B cell (primary cell): ENCODE results near the gene CABLES2. TPM values are rescaled to one million over a fixed set of nuclear protein-coding genes. Genes with fewer than 3 reads are reported as not detected.

Experiments
- ATAC-seq: fragments of 200-7000 bp; cut with Tn5 transposase; one replicate; pipeline ENCODE4 v1.10.0; 2021; ENCODE audit warnings: low read depth, mild to moderate bottlenecking, moderate number of reproducible peaks, moderate library complexity
- CTCF ChIA-PET: fragments of 350-600 bp; sonication (Branson Sonifier 250); formaldehyde crosslinking; loops from one replicate; lab custom pipeline; 2021; ENCODE audit warnings: antibody characterized with exemption, inconsistent platforms; lab: Charles Lee
- POLR2A ChIA-PET: fragments of 350-600 bp; sonication (Branson Sonifier 250); formaldehyde crosslinking; loops from one replicate; lab custom pipeline; 2021; ENCODE audit warnings: antibody characterized with exemption; lab: Charles Lee
- DNase-seq: peaks from one replicate; pipeline ENCODE4 v3.0.0; 2013
- H2AFZ ChIP-seq: 2 replicates; pipeline ENCODE4 v1.6.1; 2012; ENCODE audit warnings: mild to moderate bottlenecking, low read depth, low read length; ENCODE audit not compliant: insufficient read depth, poor library complexity, severe bottlenecking
- H3K27ac ChIP-seq, 2 donors: 1 replicate in 1 of 2; 2 replicates in 1 of 2; pipeline ENCODE4 v1.5.1; 2012 to 2013; ENCODE audit warnings: low read length in 2 of 2, mild to moderate bottlenecking in 2 of 2, moderate library complexity in 1 of 2
- H3K27me3 ChIP-seq, 4 experiments: fragments of 200-600 bp in 1 of 4; sonication (generic) in 1 of 4; replicated peaks in 1 of 4; 1 replicate in 2 of 4; 2 replicates in 2 of 4; pipeline versions ENCODE4 v1.6.1 to v1.7.0; 2013 to 2016; ENCODE audit warnings: low read length in 3 of 4, mild to moderate bottlenecking in 2 of 4, mixed read lengths in 1 of 4, moderate library complexity in 1 of 4; ENCODE audit not compliant: insufficient read depth in 4 of 4, control insufficient read depth in 3 of 4; ENCODE audit errors: control extremely low read depth in 1 of 4
- H3K36me3 ChIP-seq, 2 experiments: replicated peaks in 1 of 2; 1 replicate in 1 of 2; 2 replicates in 1 of 2; pipeline versions ENCODE4 v1.6.1 to v1.7.1; 2013; ENCODE audit warnings: low read length in 1 of 2; ENCODE audit not compliant: insufficient read depth in 2 of 2, control insufficient read depth in 1 of 2; ENCODE audit errors: control extremely low read depth in 1 of 2, extremely low read depth in 1 of 2
- H3K4me1 ChIP-seq, 2 donors: fragments of 200-600 bp in 1 of 2; sonication (generic) in 1 of 2; 1 replicate in 1 of 2; 2 replicates in 1 of 2; pipeline versions ENCODE4 v1.5.1 to v1.6.1; 2013 to 2017; ENCODE audit warnings: low read length in 2 of 2; ENCODE audit not compliant: control insufficient read depth in 2 of 2, insufficient read depth in 2 of 2
- H3K4me2 ChIP-seq: replicated peaks from 2 replicates; pipeline ENCODE3; 2012; ENCODE audit warnings: mild to moderate bottlenecking, low read depth, low read length; ENCODE audit not compliant: poor library complexity, severe bottlenecking
- H3K4me3 ChIP-seq, 5 experiments: fragments of 200-600 bp in 1 of 5; sonication (generic) in 1 of 5; 1 replicate in 3 of 5; 2 replicates in 2 of 5; pipeline versions ENCODE4 v1.5.1 to v1.7.0; 2011 to 2016; ENCODE audit warnings: low read length in 4 of 5, mild to moderate bottlenecking in 4 of 5, low read depth in 2 of 5, control low read depth in 1 of 5, moderate library complexity in 1 of 5; ENCODE audit not compliant: insufficient read depth in 1 of 5; ENCODE audit errors: control extremely low read depth in 1 of 5, extremely low read depth in 1 of 5
- H3K79me2 ChIP-seq: fragments of 200-600 bp; sonication (generic); one replicate; pipeline ENCODE4 v1.6.0; 2016; ENCODE audit warnings: low read length; ENCODE audit not compliant: control insufficient read depth, insufficient read depth
- H3K9ac ChIP-seq: fragments of 200-600 bp; sonication (generic); 2 replicates; pipeline ENCODE4 v1.6.1; 2017; ENCODE audit warnings: mild to moderate bottlenecking, low read length, moderate library complexity
- H3K9me3 ChIP-seq, 3 donors: one replicate each; pipeline versions ENCODE4 v1.6.1 to v1.7.1; 2013; ENCODE audit warnings: low read length in 2 of 3; ENCODE audit not compliant: control insufficient read depth in 2 of 3, insufficient read depth in 1 of 3; ENCODE audit errors: control extremely low read depth in 1 of 3
- H4K20me1 ChIP-seq: 2 replicates; pipeline ENCODE4 v1.6.0; 2012; ENCODE audit warnings: mild to moderate bottlenecking, low read length; ENCODE audit not compliant: insufficient read depth, control insufficient read depth, poor library complexity, severe bottlenecking
- H3K27ac Mint-ChIP-seq: one replicate; pipeline ENCODE4 v1.8.0; 2021; ENCODE audit warnings: mixed read lengths
- H3K27me3 Mint-ChIP-seq: one replicate; pipeline ENCODE4 v1.8.0; 2021; ENCODE audit warnings: mixed read lengths
- H3K4me1 Mint-ChIP-seq: one replicate; pipeline ENCODE4 v1.8.0; 2021; ENCODE audit warnings: mixed read lengths
- H3K4me3 Mint-ChIP-seq: one replicate; pipeline ENCODE4 v1.8.0; 2021; ENCODE audit warnings: mixed read lengths
- H3K9me3 Mint-ChIP-seq: one replicate; pipeline ENCODE4 v1.8.0; 2022; ENCODE audit warnings: mixed read lengths; ENCODE audit not compliant: insufficient read depth
- CTCF ChIP-seq: fragments of 200-600 bp; IDR thresholded peaks from one replicate; pipeline ENCODE4 v1.8.0; 2022; ENCODE audit warnings: antibody characterized with exemption, mild to moderate bottlenecking
- EZH2 ChIP-seq: IDR thresholded peaks from 2 replicates; pipeline ENCODE4 v1.6.1; 2012; ENCODE audit warnings: borderline replicate concordance, low read depth, mild to moderate bottlenecking, moderate library complexity, low read length; ENCODE audit not compliant: insufficient read depth, poor library complexity, severe bottlenecking
- WGBS: methylation state at CpG from one replicate; pipeline ENCODE4 v1.1.5; 2013; ENCODE audit warnings: missing lambda C conversion rate; ENCODE audit not compliant: insufficient coverage; 5-methylcytosine and 5-hydroxymethylcytosine counted together
- intact Hi-C: fragments of 100-400 bp; cut with micrococcal nuclease; formaldehyde crosslinking; loops from one replicate; pipeline ENCODE4 v1.10.0; 2022
- polyA plus RNA-seq: library from polyadenylated mRNA; depleted of rRNA; stranded (reverse); fragments of >200 nt; gene quantifications from 2 replicates; pipeline ENCODE4 v1.2.3, GENCODE V29; 2012
- total RNA-seq, 2 donors: library from RNA; stranded (reverse); fragments of 120-200 nt in 1 of 2; gene quantifications; 1 replicate in 1 of 2; 2 replicates in 1 of 2; pipeline versions ENCODE4 v1.2.3 to v1.2.4, GENCODE V29; 2013 to 2022

CABLES2 gene
- total and polyA plus RNA-seq, 2 donors (not counting 1 experiment from before 2014, with no cell fraction given) = 4.8 to 8.2 TPM

- H3K4me2 ChIP-seq = no peak overlapping the region
- ATAC-seq (no peak), DNase-seq (no peak)
- no peaks in the 10 kb centered on the region for H3K36me3 ChIP-seq
- Mint-ChIP-seq H3K4me3 (no peak overlapping the region), H3K9me3 (no peaks in the 10 kb centered on the region), H3K4me1 (no peaks in the 10 kb centered on the region), H3K27me3 (peaks cover 14% of the 10 kb centered on the region), H3K27ac (no peak overlapping the region)
- intact Hi-C loops = no loop called here
- TF ChIP-seq EZH2 (no peak), CTCF (no peak)
- no peaks in the 10 kb centered on the region for H4K20me1 ChIP-seq
- CTCF ChIA-PET = no interaction called here
- POLR2A ChIA-PET = no interaction called here
- no peak overlapping the region for H3K4me3 ChIP-seq
- no peaks in the 10 kb centered on the region for H3K27me3 ChIP-seq
- no peaks in the 10 kb centered on the region for H3K79me2 ChIP-seq
- no peak overlapping the region for H3K27ac ChIP-seq
- no peaks in the 10 kb centered on the region for H3K9me3 ChIP-seq
- H2AFZ ChIP-seq = no peak overlapping the region
- H3K4me1 ChIP-seq = no peaks in the 10 kb centered on the region
- H3K9ac ChIP-seq = no peak overlapping the region
- 96% methylated on average over 3 of the region's 3 CpGs for WGBS
Observed at GRCh38 chr20:62451970-62452369, 44.9 kb upstream of the CABLES2 start.

- Histone ChIP-seq H3K9me3 (no peaks in the 10 kb centered on the region), H2AFZ (no peak overlapping the region), H3K9ac (no peak overlapping the region), H3K4me1 (no peaks in the 10 kb centered on the region), H3K36me3 (no peaks in the 10 kb centered on the region), H4K20me1 (no peaks in the 10 kb centered on the region), H3K4me2 (no peak overlapping the region), H3K4me3 (no peak overlapping the region), H3K27ac (no peak overlapping the region), H3K79me2 (no peaks in the 10 kb centered on the region), H3K27me3 (no peaks in the 10 kb centered on the region)
- 76% methylated on average over 8 of the region's 10 CpGs for WGBS
- intact Hi-C loops = no loop called here
- no peak for ATAC-seq
- no peak for DNase-seq
- Mint-ChIP-seq H3K4me1 (no peaks in the 10 kb centered on the region), H3K27me3 (peaks cover 12% of the 10 kb centered on the region), H3K4me3 (no peak overlapping the region), H3K9me3 (no peaks in the 10 kb centered on the region), H3K27ac (no peak overlapping the region)
- TF ChIP-seq CTCF (no peak), EZH2 (no peak)
- ChIA-PET CTCF (no interaction called here), POLR2A (no interaction called here)
Observed at GRCh38 chr20:62451156-62451767, 44.2 kb upstream of the CABLES2 start.
